OCI-LY3 (cell line): ENCODE results near the gene BHLHA15.

Experiments used
- CTCF ChIP-seq: fragments of 200-600, 300-600 bp; sonication (generic); IDR thresholded peaks from 2 replicates; pipeline ENCODE4 v1.5.1; 2014; ENCODE audit warnings: antibody characterized with exemption, low read length, low read depth
- EZH2phosphoT487 ChIP-seq: fragments of 200-600 bp; shearing (Covaris generic); IDR thresholded peaks from 2 replicates; pipeline ENCODE4 v1.6.1; 2018; ENCODE audit warnings: antibody characterized with exemption, mixed run types, low read depth

DNA sequence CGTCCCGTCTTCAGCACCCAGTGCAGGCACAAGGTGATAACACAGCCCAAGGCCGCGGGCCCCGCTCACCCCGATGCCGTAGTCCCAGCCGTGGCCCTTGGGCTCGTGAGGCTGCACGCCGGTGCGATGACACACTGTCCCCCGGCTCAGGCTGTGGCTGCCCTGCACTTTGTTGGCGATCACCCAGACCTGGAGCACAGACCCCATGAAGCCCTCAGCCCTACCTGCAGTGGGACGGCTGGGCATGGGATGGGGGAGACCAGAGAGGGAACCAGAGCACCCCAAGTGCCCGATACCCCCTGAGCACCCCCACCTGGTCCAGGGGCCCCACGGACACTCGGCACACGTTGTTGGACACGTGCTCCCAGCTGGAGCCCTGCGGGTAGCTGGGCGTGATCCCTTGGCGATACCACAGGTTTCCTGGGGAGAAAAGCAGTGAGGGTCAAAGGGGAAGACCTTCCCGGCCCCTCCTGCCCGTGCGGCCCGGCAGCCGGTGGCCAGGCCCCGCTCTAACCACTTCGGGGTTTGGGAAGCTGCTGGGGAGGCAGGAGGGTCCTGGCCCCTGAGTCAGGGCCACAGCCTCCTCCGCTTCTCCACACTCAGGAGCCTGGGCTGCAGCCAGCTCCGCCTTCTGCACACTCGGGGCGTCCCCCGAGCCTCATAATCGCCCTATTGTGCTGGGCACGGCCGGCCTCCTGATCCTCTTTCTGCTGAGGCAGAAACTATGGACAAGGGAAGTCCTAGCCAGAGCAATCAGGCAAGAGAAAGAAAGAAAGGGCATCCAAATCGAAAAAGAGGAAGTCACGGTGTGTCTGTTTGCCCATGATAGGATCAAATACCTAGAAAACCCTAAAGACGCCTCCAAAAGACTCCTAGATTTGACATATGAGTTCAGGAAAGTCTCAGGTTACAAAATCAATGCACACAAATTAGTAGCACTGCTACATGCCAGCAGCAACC lies 6.7 kb downstream of the BHLHA15 start:
- TF ChIP-seq CTCF (no peak), EZH2phosphoT487 (no peak)
